KOPT-K1 (cell line): Measurements from ENCODE around the gene SMG9.

Source experiments
- H3K27ac ChIP-seq: fragments of 200-600 bp; sonication (generic); 2 replicates; pipeline ENCODE4 v1.5.1; 2016; ENCODE audit warnings: antibody characterized with exemption, mild to moderate bottlenecking, low read depth, low read length; ENCODE audit not compliant: poor library complexity, severe bottlenecking
- H3K36me3 ChIP-seq: fragments of 200-600 bp; sonication (generic); 2 replicates; pipeline ENCODE4 v1.5.1; 2017; ENCODE audit warnings: antibody characterized with exemption, mild to moderate bottlenecking, low read length, moderate library complexity; ENCODE audit not compliant: insufficient read depth
- H3K9me3 ChIP-seq: fragments of 200-600 bp; sonication (generic); 2 replicates; pipeline ENCODE4 v1.5.1; 2017; ENCODE audit warnings: antibody characterized with exemption, low read length, mild to moderate bottlenecking; ENCODE audit not compliant: insufficient read depth, poor library complexity, severe bottlenecking

Gene SMG9

GRCh38 chr19:43726736-43727592 is 27.8 kb downstream of the SMG9 start:
- Histone ChIP-seq H3K9me3 (no peaks in the 10 kb centered on the region), H3K27ac (no peak overlapping the region), H3K36me3 (peaks cover 43% of the 10 kb centered on the region)

- Histone ChIP-seq H3K27ac (no peak overlapping the region), H3K9me3 (no peaks in the 10 kb centered on the region), H3K36me3 (peaks cover 28% of the 10 kb centered on the region)
Observed at GRCh38 chr19:43725468-43725867, 29.3 kb downstream of the SMG9 start.

GRCh38 chr19:43724896-43725295 is 29.9 kb downstream of the SMG9 start:
- Histone ChIP-seq H3K9me3 (no peaks in the 10 kb centered on the region), H3K36me3 (peaks cover 22% of the 10 kb centered on the region), H3K27ac (no peak overlapping the region)

GRCh38 chr19:43723588-43723987 is 31.2 kb downstream of the SMG9 start:
- Histone ChIP-seq H3K9me3 (no peaks in the 10 kb centered on the region), H3K27ac (no peak overlapping the region), H3K36me3 (peaks cover 9% of the 10 kb centered on the region; the same call in 1 of the 2 replicates)

- no peaks in the 10 kb centered on the region for H3K36me3 ChIP-seq
- no peak overlapping the region for H3K27ac ChIP-seq
- H3K9me3 ChIP-seq = no peaks in the 10 kb centered on the region
Observed at GRCh38 chr19:43721469-43722048, 33.2 kb downstream of the SMG9 start.

GRCh38 chr19:43720936-43721335 is 33.8 kb downstream of the SMG9 start:
- Histone ChIP-seq H3K27ac (no peak overlapping the region), H3K36me3 (no peaks in the 10 kb centered on the region), H3K9me3 (no peaks in the 10 kb centered on the region)

GRCh38 chr19:43719918-43720317 is 34.8 kb downstream of the SMG9 start:
- Histone ChIP-seq H3K9me3 (no peaks in the 10 kb centered on the region), H3K27ac (no peak overlapping the region), H3K36me3 (no peaks in the 10 kb centered on the region)

- H3K27ac ChIP-seq = no peak overlapping the region
- H3K36me3 ChIP-seq = no peaks in the 10 kb centered on the region
- H3K9me3 ChIP-seq = no peaks in the 10 kb centered on the region
Observed at GRCh38 chr19:43719378-43719868, 35.3 kb downstream of the SMG9 start.

GRCh38 chr19:43718627-43719377 is 36.0 kb downstream of the SMG9 start:
- no peaks in the 10 kb centered on the region for H3K9me3 ChIP-seq
- no peak overlapping the region for H3K27ac ChIP-seq
- H3K36me3 ChIP-seq = no peaks in the 10 kb centered on the region

GRCh38 chr19:43715776-43716175 is 39.0 kb downstream of the SMG9 start, which contains the start of gene IRGC:
Gene IRGC, plus strand, starts transcription at chr19:43716076. Its CDS starts 2,483 bp downstream, at chr19:43718559.
- Histone ChIP-seq H3K27ac (no peak within 1 kb of the TSS), H3K9me3 (no peaks in the 10 kb centered on the region), H3K36me3 (no peaks in the 10 kb centered on the region)

- Histone ChIP-seq H3K27ac (no peak overlapping the region), H3K36me3 (no peaks in the 10 kb centered on the region), H3K9me3 (peaks cover 8% of the 10 kb centered on the region)
Observed at GRCh38 chr19:43713208-43713607, 41.6 kb downstream of the SMG9 start.

GRCh38 chr19:43711751-43712355 is 42.9 kb downstream of the SMG9 start:
- Histone ChIP-seq H3K27ac (no peak overlapping the region), H3K9me3 (peaks cover 8% of the 10 kb centered on the region), H3K36me3 (no peaks in the 10 kb centered on the region)

- Histone ChIP-seq H3K27ac (no peak overlapping the region), H3K36me3 (no peaks in the 10 kb centered on the region), H3K9me3 (peaks cover 8% of the 10 kb centered on the region)
Observed at GRCh38 chr19:43708716-43709115, 46.0 kb downstream of the SMG9 start.

- Histone ChIP-seq H3K27ac (no peak overlapping the region), H3K9me3 (peaks cover 8% of the 10 kb centered on the region), H3K36me3 (no peaks in the 10 kb centered on the region)
Observed at GRCh38 chr19:43707158-43707712, 47.5 kb downstream of the SMG9 start.
